HG03025 (cell line): ENCODE data around the gene IL31.

Source experiments
- ATAC-seq: cut with Tn5 transposase; IDR thresholded peaks from one replicate; pipeline ENCODE4 v1.9.1; 2021; ENCODE audit warnings: mild to moderate bottlenecking, moderate library complexity; ENCODE audit not compliant: unreplicated experiment, low FRiP score

The IL31 gene

GRCh38 chr12:122159882-122160281, 14.1 kb downstream of the IL31 start:
- no peak for ATAC-seq

GRCh38 chr12:122158700-122159285, 15.2 kb downstream of the IL31 start:
- no peak for ATAC-seq

GRCh38 chr12:122155705-122156104, 18.3 kb downstream of the IL31 start:
- ATAC-seq: no peak

GRCh38 chr12:122152754-122153153, 21.3 kb downstream of the IL31 start:
- ATAC-seq: no peak

- ATAC-seq: no peak
These were observed 23.8 kb downstream of the IL31 start for GRCh38 chr12:122150127-122150681.

GRCh38 chr12:122148657-122149056, 25.4 kb downstream of the IL31 start:
- ATAC-seq: no peak

GRCh38 chr12:122147514-122148290, 26.3 kb downstream of the IL31 start:
- ATAC-seq: no peak

- no peak for ATAC-seq
These were observed 28.3 kb downstream of the IL31 start for GRCh38 chr12:122145505-122146330.

- ATAC-seq: no peak
These were observed 29.1 kb downstream of the IL31 start for GRCh38 chr12:122144885-122145284.

- ATAC-seq: no peak
These were observed 31.2 kb downstream of the IL31 start for GRCh38 chr12:122142857-122143256.

GRCh38 chr12:122141911-122142725, 31.9 kb downstream of the IL31 start:
- ATAC-seq: no peak

- no peak for ATAC-seq
These were observed 33.4 kb downstream of the IL31 start for GRCh38 chr12:122140467-122141257.

GRCh38 chr12:122139941-122140340, 34.1 kb downstream of the IL31 start:
- ATAC-seq: no peak

GRCh38 chr12:122139266-122139665, 34.8 kb downstream of the IL31 start:
- ATAC-seq: no peak

GRCh38 chr12:122138616-122139015, 35.4 kb downstream of the IL31 start:
- no peak for ATAC-seq

- no peak for ATAC-seq
These were observed 35.8 kb downstream of the IL31 start for GRCh38 chr12:122138181-122138580.

GRCh38 chr12:122137681-122138080, 36.3 kb downstream of the IL31 start:
- no peak for ATAC-seq

- no peak for ATAC-seq
These were observed 36.8 kb downstream of the IL31 start for GRCh38 chr12:122137229-122137628.

GRCh38 chr12:122135437-122136031, 38.5 kb downstream of the IL31 start:
- ATAC-seq: no peak
